ENCODE measurements around the gene DISC1.

DNA sequence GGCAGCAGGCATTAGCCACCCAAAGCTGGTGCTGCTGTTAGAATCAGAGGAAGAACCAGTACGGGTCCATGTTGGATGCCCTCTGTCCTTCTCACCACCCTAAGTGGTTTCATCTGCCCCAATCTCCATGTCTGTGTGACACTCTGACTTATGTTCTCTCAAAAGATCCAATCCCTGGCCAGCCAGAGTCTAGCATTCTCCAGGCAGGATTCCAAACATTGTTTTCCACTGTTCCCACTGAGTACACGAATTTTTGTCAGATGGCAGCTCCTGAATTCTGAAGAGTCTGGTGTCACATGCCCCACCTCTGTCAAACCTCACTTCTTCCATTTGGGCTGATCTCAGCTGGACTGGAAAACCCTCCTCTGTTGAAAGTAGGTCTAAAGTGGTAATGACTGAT, 166.0 kb downstream of the DISC1 start:
- TF ChIP-seq EZH2 (IDR thresholded peaks at IDR 0.05; ENCODE audit: borderline replicate concordance, insufficient read depth, low read depth, low read length, poor library complexity, severe bottlenecking): no peak
- TF ChIP-seq, protein P1, sequence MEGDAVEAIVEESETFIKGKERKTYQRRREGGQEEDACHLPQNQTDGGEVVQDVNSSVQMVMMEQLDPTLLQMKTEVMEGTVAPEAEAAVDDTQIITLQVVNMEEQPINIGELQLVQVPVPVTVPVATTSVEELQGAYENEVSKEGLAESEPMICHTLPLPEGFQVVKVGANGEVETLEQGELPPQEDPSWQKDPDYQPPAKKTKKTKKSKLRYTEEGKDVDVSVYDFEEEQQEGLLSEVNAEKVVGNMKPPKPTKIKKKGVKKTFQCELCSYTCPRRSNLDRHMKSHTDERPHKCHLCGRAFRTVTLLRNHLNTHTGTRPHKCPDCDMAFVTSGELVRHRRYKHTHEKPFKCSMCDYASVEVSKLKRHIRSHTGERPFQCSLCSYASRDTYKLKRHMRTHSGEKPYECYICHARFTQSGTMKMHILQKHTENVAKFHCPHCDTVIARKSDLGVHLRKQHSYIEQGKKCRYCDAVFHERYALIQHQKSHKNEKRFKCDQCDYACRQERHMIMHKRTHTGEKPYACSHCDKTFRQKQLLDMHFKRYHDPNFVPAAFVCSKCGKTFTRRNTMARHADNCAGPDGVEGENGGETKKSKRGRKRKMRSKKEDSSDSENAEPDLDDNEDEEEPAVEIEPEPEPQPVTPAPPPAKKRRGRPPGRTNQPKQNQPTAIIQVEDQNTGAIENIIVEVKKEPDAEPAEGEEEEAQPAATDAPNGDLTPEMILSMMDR (IDR thresholded peaks at IDR 0.05): no peak
